Islet precursor cell (in vitro differentiated cells): ENCODE data around the gene FIGN.

ENCODE experiments used
- DNase-seq: peaks from one replicate; pipeline ENCODE4 v3.0.0-alpha.2; 2018

Gene FIGN

DNA sequence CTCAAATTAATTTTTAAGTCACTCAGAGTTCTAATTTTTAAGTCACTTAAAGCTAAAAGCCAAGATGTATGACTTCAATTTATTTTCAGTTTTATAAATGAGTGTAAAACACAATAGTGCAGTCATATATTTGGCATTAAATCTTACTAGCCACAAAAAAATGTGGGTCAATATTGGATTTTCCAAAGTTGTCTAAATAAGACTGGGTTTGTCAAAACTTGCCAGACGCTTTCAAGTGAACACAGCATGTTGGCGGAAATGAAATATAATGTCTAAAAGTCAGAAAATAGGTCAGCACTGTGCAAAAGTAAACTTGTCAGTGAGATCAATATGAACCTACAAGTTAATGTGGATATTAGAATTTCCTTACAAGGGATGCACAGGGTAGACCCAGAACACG is 128.9 kb downstream of the FIGN start:
- no peak for DNase-seq

DNA sequence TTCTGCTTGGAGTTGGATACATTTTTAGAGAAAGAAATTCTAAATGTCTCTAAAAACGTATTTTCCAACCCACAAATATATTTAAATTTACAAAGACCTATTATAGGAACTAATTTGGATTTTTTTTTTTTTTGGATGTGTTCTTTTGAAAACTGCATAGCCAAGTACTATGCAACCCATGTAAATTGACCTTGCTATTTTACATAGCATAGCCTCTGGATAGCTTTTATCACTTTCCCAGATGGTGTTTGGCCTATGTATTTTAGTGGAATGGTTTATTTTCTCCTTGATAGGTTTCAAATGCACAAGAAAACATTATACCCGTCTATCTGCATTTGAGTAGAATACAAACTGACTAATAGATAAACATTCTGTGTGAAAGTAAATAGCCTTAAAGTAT is 130.0 kb downstream of the FIGN start:
- DNase-seq, result no peak

DNA sequence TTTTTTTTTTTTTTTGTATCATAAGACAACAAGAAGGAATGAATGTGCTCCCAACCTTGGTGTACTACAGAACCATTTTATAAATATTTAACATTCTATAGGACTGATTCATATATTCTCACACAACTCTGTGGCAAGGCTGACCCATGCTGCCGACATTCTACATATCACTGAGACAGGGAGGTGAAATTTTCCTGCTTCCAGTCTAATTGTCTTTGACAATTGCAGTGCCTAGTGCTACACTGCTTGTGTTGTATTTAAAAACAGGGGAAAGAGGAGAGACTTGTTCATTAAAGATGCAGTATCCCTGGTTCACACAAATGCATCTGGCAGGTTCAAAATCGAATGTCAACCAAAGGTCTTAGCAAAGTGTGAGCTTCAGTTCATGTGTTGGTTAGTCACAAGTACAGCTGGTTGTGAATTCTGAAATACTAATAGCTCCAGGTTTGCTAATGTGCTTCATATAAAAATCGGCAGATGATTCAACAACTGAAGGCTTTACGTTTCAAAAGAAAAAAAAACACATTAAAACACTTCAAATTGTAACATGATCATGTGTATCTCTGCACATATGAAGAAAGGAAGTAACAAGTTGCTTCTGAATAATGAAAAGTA is 130.8 kb downstream of the FIGN start:
- no peak for DNase-seq

DNA sequence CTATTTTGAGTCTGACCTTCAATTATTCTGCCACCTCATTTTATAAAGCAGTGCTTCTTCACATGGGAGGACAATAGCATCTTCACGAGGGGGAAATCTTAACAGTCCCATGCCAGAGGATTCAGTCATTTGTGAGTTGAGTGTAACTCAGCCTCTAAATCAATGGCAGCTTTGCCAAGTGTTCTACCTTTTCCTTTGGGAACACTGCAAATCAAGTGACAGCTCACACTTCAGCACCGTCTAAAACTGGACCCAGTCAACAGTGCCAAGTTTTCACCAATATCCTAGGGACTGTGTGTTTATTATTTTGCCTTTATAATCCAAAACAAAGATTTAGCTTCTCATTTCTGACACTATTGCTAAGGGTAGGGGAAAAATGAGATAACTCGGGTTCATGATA is 133.6 kb downstream of the FIGN start:
- DNase-seq, result no peak

DNA sequence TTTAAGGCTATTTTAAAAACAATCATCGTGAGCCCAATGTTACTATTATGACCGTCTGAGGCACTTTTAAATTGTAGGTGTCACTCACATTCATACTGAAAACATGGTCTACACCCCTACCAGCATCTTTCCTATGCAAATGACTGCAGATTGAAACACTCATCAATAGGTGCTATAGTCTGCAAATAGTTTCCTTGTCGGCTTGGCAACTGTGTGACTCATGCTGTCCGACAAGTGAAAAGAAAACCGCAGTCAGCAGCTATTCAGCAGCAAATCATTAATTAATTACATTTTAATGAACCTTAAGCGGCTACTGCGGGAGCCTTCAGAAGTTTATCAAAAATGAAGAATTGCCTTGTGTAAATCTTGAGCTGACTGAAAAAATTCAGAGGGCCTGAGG is 134.4 kb downstream of the FIGN start:
- no peak for DNase-seq

DNA sequence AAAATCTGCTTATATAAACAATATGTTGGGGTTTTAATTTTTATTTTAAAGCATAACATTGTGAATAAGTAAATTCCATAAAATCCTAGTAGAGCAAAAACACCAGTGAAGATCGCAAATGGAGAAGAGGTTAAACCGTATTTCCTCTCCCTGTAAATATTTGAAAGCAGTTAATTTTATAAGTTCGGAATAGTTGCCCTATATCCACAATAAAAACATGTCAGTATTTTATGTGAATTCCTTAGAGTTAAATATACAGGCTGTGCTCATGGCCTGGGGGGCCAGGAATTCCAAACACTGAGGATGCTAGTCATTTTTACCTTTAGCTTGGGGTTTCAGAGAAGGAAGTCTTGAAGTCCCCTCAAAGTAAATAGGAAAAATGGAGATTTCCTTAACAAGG is 135.0 kb downstream of the FIGN start:
- no peak for DNase-seq

DNA sequence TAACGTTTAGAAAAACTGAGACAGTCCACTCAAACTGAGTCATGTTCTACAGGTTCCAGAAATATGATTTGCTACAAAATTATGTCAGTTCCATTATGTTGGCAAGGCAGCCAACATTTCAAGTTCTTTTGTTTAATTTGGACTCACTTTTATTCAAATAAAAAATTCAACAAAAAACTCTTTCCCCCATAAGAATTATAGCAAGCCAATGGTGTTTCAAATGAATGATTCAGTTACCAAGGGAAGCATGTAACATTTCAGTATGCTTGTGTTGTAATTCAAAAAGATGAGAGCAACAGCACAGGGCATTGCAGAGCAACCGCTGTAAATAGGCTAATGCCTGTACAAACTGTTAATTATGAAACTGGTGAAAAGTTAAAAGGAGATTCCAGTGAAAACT is 140.8 kb downstream of the FIGN start:
- DNase-seq, result no peak

DNA sequence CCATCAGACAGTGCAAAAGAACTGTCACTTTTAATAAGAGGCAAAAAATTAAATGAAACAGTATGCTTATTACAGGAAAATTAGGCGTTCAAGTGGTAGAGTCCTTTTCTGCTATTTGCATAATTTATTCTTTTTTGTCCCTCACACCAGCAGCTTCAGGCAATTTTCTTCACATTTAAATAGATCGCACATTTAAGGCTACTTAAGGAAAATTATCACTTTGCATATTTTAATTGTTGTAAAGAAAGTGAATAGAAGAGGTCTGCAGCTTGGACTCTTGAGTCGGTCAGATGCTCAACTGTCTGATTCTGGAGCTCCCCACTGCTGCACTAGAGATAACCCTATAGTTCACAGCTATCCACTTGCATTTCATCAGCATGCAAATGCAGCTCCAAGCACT is 141.3 kb downstream of the FIGN start:
- no peak for DNase-seq

DNA sequence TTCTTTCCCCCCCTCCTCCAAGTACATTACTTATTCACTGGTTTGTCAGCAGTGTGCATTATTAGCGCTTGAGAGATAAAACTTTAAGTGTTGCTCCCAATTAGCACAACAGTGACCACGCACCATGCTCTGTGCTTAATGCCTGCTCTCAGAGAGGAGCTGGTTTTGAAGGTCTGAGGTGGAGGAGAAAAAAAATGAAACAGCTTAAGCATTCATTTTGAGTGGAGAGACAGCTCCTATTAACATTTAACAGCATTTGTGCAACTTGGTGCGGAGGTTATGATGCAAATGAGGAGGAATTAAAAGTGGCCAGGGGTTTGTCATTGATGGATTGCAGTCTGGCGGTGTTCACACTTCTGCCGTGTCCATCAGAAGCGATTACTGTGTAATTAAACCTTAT is 141.8 kb downstream of the FIGN start:
- DNase-seq, result no peak

DNA sequence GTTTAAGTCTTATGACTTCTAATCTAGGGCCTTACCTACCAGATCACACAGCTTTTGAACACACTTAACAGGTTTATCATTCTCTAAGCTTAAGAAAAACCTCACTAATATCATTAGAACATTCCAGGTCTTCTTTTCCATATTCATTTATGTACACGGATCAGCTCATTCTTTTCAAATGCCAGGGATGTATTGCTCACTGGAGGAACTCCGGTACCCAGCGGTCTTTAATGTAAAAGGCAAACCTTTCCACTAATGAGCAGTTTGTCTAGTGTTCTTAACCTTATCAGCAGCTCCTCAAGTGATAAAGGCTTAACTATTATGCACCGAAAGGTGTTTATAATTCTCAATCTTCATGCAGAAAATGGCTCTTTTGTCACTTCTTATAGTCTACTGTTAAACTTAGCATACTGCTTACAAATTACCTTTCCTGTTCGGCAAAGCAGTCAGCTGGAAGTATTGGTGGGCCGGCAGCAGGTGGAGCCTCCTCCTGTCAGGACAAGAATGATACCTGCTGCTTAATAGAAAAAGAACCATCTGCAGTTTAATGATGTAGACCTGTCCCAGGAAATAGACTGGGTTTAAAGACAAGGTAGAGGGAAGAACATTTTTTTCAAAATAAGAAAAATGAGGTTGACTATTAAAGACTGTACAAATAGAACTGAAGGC is 142.7 kb downstream of the FIGN start:
- DNase-seq, result no peak

DNA sequence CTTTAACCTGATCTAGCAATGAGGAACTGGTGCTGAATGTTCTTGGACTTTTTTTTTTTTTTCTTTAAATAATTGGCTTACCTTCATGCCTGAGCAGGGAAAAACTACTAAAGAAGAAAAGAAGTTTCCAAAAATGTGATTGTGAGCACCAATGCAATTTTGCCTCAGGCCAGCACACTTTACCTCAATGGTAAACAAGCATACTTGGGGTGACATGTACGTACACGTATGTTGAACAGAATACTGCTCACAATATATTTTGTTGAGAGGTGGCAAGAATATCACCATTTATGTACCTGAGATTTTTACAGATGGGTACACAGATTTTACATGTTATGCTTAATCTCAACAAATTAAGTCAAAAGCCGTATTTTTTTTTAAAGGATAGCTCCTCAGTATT is 144.3 kb downstream of the FIGN start:
- DNase-seq, result no peak

DNA sequence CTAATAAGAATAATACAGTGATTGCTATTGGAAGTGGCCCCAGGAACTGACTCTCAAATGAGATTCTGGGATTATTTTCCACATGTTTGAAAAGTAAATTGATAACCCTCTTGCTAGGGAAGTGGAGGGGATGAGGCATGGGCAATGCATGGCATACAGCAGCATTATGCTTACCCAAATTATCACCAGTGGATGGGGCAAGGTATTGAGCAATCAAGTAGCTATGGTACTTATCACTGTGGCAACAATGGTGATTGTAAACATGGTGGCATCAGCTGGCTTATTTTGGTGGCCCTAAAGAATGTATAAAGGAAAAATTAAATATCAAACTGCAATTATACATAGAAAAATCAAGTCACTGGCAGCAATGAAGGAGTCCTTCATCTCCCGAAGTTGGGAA is 155.1 kb downstream of the FIGN start:
- DNase-seq, result no peak

DNA sequence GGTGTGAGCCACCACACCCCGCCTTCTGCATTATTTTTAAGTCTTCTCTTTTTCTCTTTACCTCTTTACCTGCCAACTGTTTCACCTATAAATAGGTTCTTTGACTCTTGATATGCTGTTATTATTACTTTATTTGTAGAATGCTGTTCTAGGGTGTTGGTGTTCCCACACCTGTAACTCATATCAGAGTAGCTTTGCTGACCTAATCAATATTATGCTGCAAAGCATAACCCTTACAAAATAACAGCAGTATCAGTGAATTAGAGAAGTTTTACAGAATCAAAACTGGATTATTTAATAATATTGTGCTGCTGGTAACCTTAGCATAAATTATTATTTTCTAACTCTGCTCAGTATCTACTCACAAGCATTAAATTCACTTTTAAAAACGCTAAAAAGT is 161.5 kb downstream of the FIGN start:
- DNase-seq, result no peak

DNA sequence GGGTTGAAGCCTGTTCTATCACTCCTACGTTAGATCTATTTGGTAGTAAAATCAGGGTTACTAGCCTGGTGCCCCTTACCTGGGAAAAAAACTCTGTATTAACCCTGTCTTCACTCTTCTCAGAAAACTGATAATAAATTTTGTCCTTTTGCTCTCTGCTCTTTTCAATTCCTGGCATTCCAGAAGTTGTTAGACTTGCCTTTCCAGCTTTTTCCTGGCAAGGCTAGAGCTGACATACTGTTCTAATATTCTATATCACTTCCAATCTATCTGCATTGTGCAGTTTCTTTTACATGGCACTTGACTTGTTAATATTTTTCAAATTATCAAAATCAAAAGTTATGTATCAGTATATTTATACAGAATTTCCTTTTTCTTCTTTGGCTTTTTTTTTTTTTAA is 162.2 kb downstream of the FIGN start:
- DNase-seq, result no peak

DNA sequence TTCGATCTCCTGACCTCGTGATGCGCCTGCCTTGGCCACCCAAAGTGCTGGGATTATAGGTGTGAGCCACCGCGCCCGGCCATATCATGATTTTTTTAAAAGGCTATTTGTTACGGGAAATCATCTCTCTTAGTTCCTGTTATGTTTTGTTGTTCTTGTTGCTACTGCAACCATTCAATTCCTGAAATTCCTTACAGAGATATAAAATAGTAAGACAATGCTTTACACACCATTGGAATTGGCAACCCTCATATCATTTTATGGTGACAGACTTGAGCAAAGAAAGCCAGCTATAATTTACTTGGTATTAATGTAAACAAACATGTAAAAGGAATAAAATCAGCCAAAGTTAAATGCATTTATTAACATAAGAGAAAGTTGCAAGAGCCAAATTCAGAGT is 163.0 kb downstream of the FIGN start:
- no peak for DNase-seq

DNA sequence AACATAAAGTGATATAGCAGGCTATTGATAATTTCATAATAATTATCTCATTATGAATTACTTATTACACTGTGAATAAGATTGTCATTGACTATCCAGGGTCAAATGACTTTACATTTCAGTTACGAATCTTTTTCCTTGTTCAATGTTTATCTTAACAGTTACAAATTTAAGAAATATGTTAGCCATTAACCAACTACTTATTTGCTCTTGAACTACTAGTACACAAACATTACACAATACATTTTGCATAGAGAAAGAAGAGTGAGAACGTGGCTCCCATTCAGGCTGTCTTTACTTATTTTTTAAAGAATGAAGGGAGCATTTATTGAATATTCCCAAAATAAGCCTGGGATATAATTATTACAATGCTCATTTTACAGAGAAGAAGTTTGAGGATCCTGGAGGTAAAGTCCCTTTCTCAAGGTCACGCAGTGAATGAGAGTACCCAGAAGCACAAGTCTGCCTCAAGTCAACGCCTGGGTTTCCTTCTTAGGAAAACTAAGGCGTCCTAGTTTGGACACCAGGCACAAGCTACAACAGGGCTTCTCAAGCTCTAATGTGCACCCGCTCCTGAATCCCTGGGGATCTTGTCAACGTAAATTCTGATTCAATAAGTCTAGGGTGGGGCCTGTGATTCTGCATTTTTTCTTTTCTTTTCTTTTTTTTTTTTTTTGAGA is 164.2 kb downstream of the FIGN start:
- DNase-seq, result no peak

DNA sequence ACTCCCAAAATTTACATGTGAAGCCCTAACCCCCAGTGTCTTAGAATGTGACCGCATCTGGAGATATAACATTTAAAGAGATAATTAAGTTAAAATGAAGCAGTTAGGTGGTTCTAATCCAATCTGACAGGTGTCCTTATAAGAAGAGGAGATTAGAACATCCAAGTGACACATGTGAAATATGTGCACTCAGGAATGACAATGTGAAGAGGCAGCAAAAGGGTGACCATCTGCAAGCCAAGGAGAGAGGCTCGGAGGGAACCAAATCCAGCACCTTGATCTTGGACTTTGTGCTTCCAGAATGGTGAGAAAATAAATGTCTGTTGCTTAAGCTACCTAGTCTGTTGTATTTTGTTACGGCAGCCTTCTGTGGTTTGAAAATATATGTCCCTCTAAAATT is 165.4 kb downstream of the FIGN start:
- no peak for DNase-seq

DNA sequence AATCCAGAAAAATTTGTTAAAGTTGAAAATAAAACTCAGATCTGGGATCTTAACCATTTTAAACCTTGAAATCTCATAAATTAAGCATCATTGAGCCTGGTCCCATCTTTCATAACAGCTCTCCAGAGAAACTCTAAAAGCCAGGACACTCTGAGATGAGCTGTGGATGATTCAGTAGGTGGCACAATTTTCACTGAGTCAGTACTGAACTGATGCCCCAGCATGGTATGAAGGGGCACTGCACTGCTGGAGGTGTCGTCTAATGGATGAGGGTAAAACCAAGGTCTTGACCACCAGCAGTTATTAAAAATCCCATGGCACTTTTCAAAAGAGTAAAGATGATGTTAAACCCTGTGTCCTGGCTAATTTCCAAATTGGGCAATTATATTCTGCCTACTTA is 170.6 kb downstream of the FIGN start:
- DNase-seq, result no peak

DNA sequence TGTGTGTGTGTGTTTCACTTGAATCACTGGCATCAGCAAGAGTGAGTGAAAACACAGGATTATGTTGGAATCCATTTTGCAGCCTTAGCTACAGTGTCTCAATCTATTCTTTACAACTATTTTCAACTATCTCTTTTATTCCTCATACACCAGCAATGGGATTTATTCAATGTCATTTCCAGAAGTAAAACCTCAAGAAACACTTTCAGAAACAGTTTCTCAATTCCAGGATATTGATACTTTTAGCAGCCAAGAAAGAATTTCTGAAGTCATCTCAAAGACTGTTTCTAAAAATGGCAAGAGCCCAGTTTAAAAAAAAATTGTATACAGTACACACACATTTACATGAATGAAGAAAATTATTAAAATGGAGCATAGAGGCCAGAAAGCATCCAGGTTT is 171.6 kb downstream of the FIGN start:
- no peak for DNase-seq

DNA sequence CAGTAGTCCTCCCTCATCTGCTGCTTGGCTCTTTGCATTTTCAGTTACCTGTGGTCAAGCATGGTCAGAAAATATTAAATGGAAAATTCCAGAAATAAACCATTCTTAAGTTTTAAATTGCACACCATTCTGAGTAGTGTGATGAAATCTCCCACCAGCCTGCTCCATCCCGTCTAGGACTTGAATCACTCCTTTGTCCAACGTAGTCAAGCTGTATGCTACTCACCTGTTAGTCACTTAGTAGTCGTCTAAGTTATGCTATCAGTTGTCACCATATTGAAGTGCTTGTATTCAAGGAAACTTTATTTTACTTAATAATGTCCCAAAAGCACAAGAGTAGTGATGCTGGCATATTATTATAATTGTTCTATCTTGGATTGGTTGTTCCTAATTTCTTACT is 172.5 kb downstream of the FIGN start:
- no peak for DNase-seq

DNA sequence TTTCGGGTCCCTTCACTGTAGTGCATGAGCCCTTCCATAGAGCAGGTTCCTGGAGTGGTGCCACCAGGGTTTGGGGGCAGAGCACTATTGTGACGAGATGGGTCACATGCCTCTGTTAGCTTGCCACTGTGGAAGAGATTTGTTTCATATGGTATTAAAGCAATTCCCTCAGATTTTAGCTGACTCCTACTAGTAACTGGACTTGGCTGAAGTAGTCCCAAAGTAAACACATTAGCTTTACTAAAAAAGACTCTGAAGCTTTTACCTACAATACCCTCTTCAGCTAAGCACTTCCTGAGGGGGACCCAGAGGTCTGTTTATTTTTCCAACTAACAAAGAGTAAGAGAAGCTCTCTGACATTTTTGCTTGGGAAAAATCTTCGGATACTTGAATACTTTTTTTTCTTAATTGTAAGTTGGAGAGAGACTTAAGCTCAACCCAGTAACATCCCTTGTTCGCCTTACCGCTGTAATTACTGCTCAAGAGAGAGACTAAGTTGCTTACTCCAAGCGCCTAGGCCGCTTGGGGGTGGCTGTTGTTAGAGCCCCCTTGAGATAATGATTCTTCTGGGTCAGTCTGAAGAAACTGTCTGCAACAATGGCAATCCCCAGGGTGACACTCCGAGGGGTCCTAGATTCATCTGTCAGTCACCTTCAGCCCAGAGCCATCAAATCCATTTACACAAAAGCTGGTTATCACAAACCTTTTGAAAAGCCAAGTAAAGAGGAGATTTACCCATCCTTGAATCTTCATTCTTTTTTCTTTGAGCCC is 177.4 kb downstream of the FIGN start:
- DNase-seq, result no peak

DNA sequence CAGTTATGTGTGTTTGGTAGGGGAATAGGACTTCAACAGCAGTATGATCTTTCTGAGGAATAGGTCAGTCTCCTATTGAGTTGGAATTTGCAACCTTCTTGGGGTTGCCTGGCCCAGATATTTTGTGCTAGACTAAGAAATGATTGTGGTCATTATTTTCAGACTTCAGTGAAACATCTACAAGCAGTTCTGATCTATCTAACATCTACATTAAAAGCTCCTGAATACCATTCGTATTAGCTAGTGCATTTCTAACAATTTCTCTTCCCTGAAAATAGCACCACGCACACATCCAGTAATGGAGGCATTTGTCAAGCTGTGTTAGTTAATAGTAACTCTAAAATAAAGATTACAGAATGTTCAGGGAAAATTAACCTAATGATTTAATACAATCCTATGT is 179.3 kb downstream of the FIGN start:
- DNase-seq, result no peak

DNA sequence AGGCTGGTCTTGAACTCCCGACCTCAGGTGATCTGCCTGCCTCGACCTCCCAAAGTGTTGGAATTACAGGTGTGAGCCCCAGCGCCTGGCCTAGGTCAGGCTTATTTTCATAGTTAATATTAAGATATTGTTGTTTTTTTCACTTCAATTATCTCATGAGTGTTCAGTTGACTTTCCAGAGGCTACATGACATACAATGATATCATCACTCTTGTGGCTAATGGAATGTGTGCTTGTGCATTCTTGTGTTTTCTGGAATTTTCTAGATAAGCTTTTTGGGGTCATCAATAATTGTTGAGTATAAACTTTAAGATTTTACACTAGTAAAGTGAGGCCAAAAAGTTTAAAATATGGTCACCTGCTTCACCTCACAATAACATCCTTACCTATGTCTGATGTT is 180.9 kb downstream of the FIGN start:
- DNase-seq, result no peak

DNA sequence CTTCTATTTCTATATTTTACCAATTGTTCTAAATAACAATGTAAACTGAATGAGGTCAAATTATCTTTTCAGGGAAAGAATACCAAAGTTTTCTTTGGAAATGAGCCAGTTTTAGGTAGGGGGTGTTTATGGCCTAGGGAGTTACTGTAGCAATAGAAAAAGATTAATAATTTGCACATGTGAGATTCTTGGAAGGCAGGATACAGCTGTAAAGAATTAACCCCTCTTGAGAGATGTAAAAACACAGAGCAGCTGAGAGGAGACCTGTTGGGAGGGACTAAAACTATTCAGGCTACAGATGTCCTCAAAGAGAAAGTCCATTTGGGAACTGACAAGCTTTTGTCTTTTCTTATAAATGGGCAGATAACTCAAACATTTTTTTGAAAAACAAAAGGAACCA is 182.2 kb downstream of the FIGN start:
- no peak for DNase-seq
